Muscle of arm (tissue), 12 donors: Measurements from ENCODE around the gene ADGRL3. TPM values are rescaled to one million over a fixed set of nuclear protein-coding genes. Genes with fewer than 3 reads are reported as not detected.
"Not testable (repeated sequence)": the region's sequence is repeated elsewhere in the genome, so short reads cannot be mapped to it uniquely, and the experiment has no call there.

Experiments used
- DNase-seq: peaks from one replicate; pipeline ENCODE4 v3.0.0-alpha.2; 2013
- polyA plus RNA-seq, 12 donors: library from polyadenylated mRNA; unstranded; fragments of 120-200 nt; gene quantifications; one replicate each; pipeline ENCODE4 v1.2.1, GENCODE V29; 2013; ENCODE audit not compliant: insufficient read length in 12 of 12

Gene ADGRL3
- polyA plus RNA-seq, 12 donors: 20.7 to 34.2 (median 24.4) TPM; not detected in 1

DNA sequence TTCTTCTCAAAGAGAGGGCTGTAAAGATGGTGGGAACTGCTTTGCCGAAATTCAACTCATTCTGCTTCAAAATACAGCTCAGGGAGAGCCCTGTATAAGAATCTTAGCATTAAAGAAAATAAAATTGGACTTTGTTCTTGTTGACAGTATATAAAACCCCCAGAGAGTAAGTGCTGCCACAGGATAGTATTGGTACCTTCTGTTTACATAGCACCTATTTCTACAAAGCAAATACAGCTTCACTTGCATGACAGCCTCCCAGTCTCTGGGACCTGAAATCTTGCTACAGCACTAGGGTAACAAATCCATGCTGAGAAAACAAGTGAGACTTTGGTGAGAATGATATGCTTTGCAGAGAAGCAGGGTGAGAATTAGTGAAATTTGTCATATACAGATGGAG is 428.6 kb downstream of the ADGRL3 start:
- DNase-seq: no peak

DNA sequence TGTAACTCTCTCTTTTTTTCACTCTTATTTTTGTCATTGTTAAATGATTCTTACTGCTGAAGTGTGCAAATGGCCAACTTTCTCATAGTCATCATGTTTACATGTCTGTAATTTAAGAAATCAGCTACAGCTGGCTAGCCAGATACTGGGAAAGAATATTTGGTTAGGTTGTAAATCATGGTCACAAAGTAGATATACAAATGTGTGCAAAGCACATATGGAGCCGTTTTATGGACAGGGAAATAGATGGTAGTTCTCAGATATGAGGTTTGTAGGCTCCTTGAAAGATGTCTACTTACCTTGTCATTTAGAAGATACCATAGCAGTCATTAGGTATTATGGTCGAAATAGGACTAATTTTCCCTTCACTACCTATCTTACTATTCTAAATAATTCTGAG is 430.4 kb downstream of the ADGRL3 start:
- DNase-seq: no peak

- DNase-seq: no peak
These were observed 438.5 kb downstream of the ADGRL3 start for GRCh38 chr4:61638591-61638990.

- not testable (repeated sequence) for DNase-seq
These were observed 446.7 kb downstream of the ADGRL3 start for GRCh38 chr4:61646746-61647350.

- DNase-seq: no peak
These were observed 448.1 kb downstream of the ADGRL3 start for GRCh38 chr4:61648264-61648663.

GRCh38 chr4:61657016-61657415 is 456.9 kb downstream of the ADGRL3 start:
- DNase-seq: no peak

- DNase-seq: no peak
These were observed 461.8 kb downstream of the ADGRL3 start for GRCh38 chr4:61661960-61662359.

- DNase-seq: no peak
These were observed 462.2 kb downstream of the ADGRL3 start for GRCh38 chr4:61662362-61662761.

GRCh38 chr4:61663310-61663709 is 463.2 kb downstream of the ADGRL3 start:
- no peak for DNase-seq

- DNase-seq: no peak
These were observed 465.5 kb downstream of the ADGRL3 start for GRCh38 chr4:61665649-61666048.

- DNase-seq: peak; percentile 25
These were observed 466.1 kb downstream of the ADGRL3 start for GRCh38 chr4:61666244-61666643.

DNA sequence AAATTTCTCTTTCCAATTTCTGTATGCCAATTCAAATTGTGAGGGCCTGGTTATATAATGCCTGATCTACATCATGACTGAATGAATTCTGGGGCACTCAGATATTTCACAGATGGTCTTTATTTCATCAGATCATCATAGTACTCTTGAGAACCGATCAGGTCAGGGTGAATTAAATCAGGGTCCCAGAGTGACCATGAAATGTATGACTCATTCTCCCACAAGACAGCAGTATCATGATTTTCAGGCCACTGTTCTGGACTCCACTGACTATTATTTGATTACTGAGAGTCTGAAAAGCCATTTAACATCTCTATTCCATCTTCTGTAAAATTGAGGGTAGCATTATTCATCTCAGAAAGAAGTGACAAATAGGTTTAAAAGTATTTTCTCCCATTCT is 471.5 kb downstream of the ADGRL3 start:
- DNase-seq: no peak

DNA sequence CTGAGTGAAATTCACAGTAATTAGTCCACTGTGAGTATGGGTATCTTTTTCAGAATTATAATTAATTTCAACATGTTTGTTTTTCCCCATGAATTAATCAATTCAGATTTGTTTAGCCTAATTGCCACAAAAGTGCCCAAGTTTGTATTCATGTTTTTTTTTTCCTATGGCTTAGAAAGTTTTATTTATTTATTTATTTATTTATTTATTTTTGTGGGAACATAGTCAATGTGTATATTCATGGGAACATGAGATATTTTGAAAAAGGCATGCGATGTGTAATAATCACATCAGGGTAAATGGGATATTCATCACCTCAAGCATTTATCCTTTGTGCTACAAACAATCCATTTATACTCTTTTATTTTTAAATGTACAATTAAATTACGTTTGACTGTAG is 475.3 kb downstream of the ADGRL3 start:
- no peak for DNase-seq

DNA sequence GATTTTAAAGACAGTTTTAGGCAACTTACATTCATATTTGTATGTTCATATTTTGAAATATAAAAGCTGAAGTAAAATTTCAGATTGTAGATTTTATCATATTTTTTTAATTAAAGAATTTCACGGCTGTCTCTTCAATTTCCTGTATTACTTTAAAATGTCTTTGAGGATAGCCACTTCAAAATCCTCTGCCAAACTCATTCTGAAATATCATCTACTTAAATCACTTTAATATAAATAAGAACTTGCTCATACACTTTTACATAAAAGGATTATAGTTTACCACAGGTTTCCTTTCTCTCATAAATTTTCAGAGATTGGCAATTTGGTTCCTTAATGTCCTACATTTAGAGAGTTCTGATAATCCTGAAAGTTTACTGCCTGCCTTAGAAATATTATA is 478.2 kb downstream of the ADGRL3 start:
- no peak for DNase-seq

- DNase-seq: no peak
These were observed 493.4 kb downstream of the ADGRL3 start for GRCh38 chr4:61693520-61693919.

- no peak for DNase-seq
These were observed 514.3 kb downstream of the ADGRL3 start for GRCh38 chr4:61714387-61714911.

GRCh38 chr4:61716426-61716825 is 516.3 kb downstream of the ADGRL3 start:
- no peak for DNase-seq

DNA sequence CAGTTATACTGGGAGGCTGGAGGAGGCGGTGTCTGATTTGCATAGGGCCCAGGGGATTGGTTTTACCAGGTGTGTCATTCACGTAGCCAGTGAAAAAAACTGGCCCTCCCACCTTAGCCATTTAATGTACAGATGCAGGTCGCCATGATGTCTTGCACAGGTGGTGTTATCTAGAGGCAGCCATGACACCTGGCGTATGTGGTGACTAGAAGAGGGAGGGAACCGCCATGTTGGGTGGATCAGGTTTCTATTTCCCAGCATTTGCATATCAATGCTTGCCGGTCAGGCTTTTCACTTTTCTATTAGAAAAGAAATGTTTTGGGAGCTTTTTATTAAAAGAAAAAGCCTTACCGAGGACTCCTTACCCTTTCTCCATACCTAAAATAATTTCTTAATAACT is 523.4 kb downstream of the ADGRL3 start:
- no peak for DNase-seq

DNA sequence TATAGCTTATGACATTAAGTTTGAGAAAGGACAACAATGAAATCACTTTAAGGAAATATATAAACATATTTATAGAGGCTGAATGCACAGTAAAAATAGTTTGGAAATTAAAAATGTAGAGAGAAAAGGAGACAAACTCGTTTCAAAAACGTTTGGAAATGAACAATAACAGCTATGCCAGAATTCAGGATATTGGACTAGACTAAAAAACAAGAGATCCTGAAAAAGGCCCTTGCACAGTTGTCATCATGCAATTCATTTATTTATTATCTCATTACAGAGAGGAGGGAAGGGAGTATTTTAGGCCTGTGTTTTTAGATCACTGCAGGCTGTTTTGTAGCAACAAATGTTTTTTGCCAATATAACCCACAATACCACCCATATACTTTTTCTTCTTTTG is 527.2 kb downstream of the ADGRL3 start:
- peak; percentile 52 for DNase-seq

DNA sequence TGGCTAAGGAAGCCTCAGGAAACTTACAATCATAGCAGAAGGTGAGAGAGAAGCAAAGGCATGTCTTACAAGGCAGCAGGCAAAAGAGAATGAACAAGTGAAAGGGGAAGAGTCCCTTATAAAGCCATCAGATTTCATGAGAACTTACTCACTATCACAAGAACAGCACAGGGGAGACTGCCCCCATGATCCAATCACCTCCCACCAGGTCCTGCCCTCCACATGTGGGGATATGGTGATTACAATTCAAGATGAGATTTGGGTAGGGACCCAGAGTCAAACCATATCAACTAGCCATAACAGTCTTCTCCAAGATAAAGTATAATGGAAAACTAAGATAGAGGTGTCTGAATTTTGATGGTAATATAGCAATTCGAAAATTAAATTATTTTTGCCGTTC is 534.3 kb downstream of the ADGRL3 start:
- no peak for DNase-seq

DNA sequence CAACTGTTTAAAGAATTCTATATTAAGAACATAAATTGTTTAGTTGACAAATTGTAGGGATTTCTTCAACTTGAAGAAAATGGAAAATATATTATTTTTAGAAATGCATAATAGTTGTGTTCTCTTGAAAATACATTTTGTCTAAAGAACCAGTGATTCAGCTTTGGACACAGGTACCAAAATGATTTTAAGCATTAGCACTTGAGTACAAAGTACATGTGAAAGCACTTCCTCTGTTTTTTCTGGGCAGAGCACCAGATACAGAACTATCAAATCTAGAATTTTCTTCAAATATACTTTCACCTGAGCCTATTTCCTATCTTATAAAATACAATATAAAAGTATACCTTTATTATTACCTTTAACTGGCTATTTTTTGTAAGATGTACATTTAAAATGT is 539.8 kb downstream of the ADGRL3 start:
- no peak for DNase-seq

GRCh38 chr4:61740886-61741285 is 540.8 kb downstream of the ADGRL3 start:
- no peak for DNase-seq

DNA sequence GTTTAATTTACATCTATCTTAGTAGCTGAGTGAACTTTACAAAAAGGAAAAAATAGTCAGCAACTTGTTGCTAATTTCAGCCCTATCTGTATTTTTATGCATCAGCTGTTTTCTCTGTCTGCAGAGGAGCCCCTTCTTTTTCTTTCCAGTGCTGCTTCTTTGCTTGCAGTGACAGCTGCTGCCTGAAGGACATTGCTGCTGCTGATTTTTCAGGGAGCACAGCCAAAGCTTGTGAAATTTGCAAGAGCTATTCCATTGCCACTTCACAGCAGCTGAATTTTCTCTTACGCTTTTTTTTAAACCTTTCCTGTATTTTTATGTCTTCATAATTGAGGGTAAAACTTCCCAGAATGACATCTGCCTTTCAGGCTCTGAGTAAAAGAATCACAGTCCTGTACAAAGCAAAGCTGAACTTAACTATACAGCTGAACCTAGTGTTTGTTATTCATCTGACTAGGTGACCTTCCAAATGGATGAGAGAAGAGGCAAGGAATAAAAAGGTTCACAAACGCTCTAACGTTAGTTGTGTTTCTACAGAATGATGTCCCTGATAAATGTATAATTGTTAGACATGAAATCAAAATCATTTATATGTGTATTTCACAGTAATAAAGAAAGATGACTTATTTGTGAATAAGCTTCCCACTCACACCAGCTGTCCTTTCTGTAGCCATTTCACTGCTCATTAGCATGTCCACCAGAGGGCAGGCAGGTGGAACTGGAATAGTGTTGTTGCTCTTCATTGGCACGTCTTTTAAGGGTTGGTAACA is 541.4 kb downstream of the ADGRL3 start:
- peak; percentile 77 for DNase-seq

DNA sequence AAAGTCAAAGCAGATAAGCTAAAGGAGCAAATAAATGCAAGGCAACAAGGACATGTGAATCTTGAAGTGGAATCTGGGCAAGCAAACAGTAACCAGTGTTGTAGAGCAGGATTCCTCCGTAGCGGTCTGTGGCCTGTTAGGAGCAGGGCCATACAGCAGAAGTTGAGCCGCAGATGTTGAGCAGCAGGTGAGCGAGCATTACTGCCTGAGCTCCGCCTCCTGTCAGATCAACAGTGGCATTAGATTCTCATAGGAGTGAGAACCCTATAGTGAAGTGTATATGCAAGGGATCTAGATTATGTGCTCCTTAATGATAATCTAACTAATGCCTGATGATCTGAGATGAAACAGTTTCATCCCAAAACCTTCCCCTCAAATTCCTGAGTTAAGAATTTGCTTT is 550.7 kb downstream of the ADGRL3 start:
- DNase-seq: no peak
